Neuronal stem cell (in vitro differentiated cells): Measurements from ENCODE around the gene ZNF648.
"Not testable (repeated sequence)": the region's sequence is repeated elsewhere in the genome, so short reads cannot be mapped to it uniquely, and the experiment has no call there.

Experiments
- DNase-seq: peaks from one replicate; pipeline ENCODE4 v3.0.0-alpha.2; 2013; ENCODE audit warnings: low spot score
- H2AFZ ChIP-seq: one replicate; pipeline ENCODE4 v1.6.1; 2013; ENCODE audit warnings: mild to moderate bottlenecking, low read length, inconsistent platforms
- H2AK5ac ChIP-seq: 2 replicates; pipeline ENCODE4 v1.6.1; 2013; ENCODE audit warnings: low read depth, mild to moderate bottlenecking, inconsistent platforms, low read length, moderate library complexity, mixed read lengths
- H2BK120ac ChIP-seq: 2 replicates; pipeline ENCODE4 v1.6.1; 2013; ENCODE audit warnings: low read depth, mild to moderate bottlenecking, inconsistent platforms, low read length, moderate library complexity, mixed read lengths
- H2BK12ac ChIP-seq: one replicate; pipeline ENCODE4 v1.6.1; 2013; ENCODE audit warnings: low read length, inconsistent platforms
- H2BK15ac ChIP-seq: 2 replicates; pipeline ENCODE4 v1.6.1; 2013; ENCODE audit warnings: mild to moderate bottlenecking, low read length, inconsistent platforms, mixed read lengths
- H2BK5ac ChIP-seq: one replicate; pipeline ENCODE4 v1.6.1; 2013; ENCODE audit warnings: inconsistent platforms, mild to moderate bottlenecking, low read length, moderate library complexity
- H3K14ac ChIP-seq: one replicate; pipeline ENCODE4 v1.6.1; 2013; ENCODE audit warnings: low read length, inconsistent platforms
- H3K18ac ChIP-seq: 2 replicates; pipeline ENCODE4 v1.6.1; 2013; ENCODE audit warnings: low read length, inconsistent platforms
- H3K23ac ChIP-seq: 2 replicates; pipeline ENCODE4 v1.6.1; 2013; ENCODE audit warnings: low read depth, mild to moderate bottlenecking, mixed read lengths, low read length, inconsistent platforms; ENCODE audit not compliant: poor library complexity
- H3K27ac ChIP-seq: replicated peaks from 3 replicates; pipeline ENCODE4 v1.5.1; 2013; ENCODE audit warnings: low read length, inconsistent platforms
- H3K27me3 ChIP-seq, 3 experiments: 2 replicates each; pipeline ENCODE4 v1.6.1; 2013; ENCODE audit warnings: low read length in 3 of 3, mild to moderate bottlenecking in 2 of 3, inconsistent platforms in 1 of 3, low read depth in 1 of 3, mixed read lengths in 1 of 3, moderate library complexity in 1 of 3; ENCODE audit not compliant: control insufficient read depth in 3 of 3, insufficient read depth in 3 of 3
- H3K36me3 ChIP-seq, 2 donors: replicated peaks in 1 of 2; 2 replicates each; pipeline ENCODE4 v1.6.1; 2013; ENCODE audit warnings: low read length in 2 of 2; ENCODE audit not compliant: control insufficient read depth in 2 of 2, insufficient read depth in 2 of 2
- H3K4ac ChIP-seq: 2 replicates; pipeline ENCODE4 v1.6.1; 2013; ENCODE audit warnings: inconsistent platforms, mild to moderate bottlenecking, low read length, moderate library complexity
- H3K4me1 ChIP-seq, 2 donors: 1 replicate in 1 of 2; 2 replicates in 1 of 2; pipeline ENCODE4 v1.6.1; 2013; ENCODE audit warnings: low read length in 2 of 2, low read depth in 1 of 2; ENCODE audit not compliant: control insufficient read depth in 2 of 2, insufficient read depth in 1 of 2
- H3K4me2 ChIP-seq: one replicate; pipeline ENCODE4 v1.6.1; 2013; ENCODE audit warnings: mild to moderate bottlenecking, low read length, inconsistent platforms; ENCODE audit not compliant: insufficient read depth, poor library complexity, severe bottlenecking
- H3K4me3 ChIP-seq, 2 donors: 2 replicates each; pipeline ENCODE4 v1.5.1; 2013; ENCODE audit warnings: low read length in 2 of 2, mild to moderate bottlenecking in 2 of 2, inconsistent platforms in 1 of 2, moderate library complexity in 1 of 2
- H3K79me1 ChIP-seq: one replicate; pipeline ENCODE4 v1.6.1; 2013; ENCODE audit warnings: low read depth, mild to moderate bottlenecking, inconsistent platforms, low read length, moderate library complexity
- H3K9ac ChIP-seq: one replicate; pipeline ENCODE4 v1.6.1; 2013; ENCODE audit warnings: mild to moderate bottlenecking, low read depth, low read length, inconsistent platforms; ENCODE audit not compliant: poor library complexity
- H3K9me3 ChIP-seq, 2 donors: replicated peaks in 1 of 2; 2 replicates each; pipeline versions ENCODE3 to v1.6.1; 2013; ENCODE audit warnings: low read length in 2 of 2, mild to moderate bottlenecking in 2 of 2, inconsistent platforms in 1 of 2, low read depth in 1 of 2, mixed read lengths in 1 of 2, moderate library complexity in 1 of 2; ENCODE audit not compliant: control insufficient read depth in 2 of 2, insufficient read depth in 1 of 2
- H4K8ac ChIP-seq: one replicate; pipeline ENCODE4 v1.6.1; 2013; ENCODE audit warnings: low read depth, mild to moderate bottlenecking, inconsistent platforms, low read length, moderate library complexity
- H4K91ac ChIP-seq: one replicate; pipeline ENCODE4 v1.6.1; 2013; ENCODE audit warnings: low read length, low read depth, mild to moderate bottlenecking, inconsistent platforms; ENCODE audit not compliant: poor library complexity
- WGBS, 2 donors: extraction: QIAGEN DNeasy Blood & Tissue Kit; methylation state at CpG; one replicate each; pipeline ENCODE4 v1.1.7; 2013; ENCODE audit warnings: missing lambda C conversion rate in 2 of 2, mixed read lengths in 1 of 2; ENCODE audit not compliant: insufficient read length in 2 of 2, insufficient replicate concordance in 1 of 2; ENCODE audit errors: extremely low coverage in 2 of 2; 5-methylcytosine and 5-hydroxymethylcytosine counted together

ZNF648 gene

GRCh38 chr1:182045481-182045880 lies 16.0 kb downstream of the ZNF648 start:
- H3K23ac ChIP-seq, DNase-seq, H3K18ac ChIP-seq, H3K9me3 ChIP-seq, H3K14ac ChIP-seq, H3K9ac ChIP-seq, H2BK12ac ChIP-seq, H3K27me3 ChIP-seq, H2AFZ ChIP-seq, H2AK5ac ChIP-seq, H3K27ac ChIP-seq, H3K4ac ChIP-seq, H4K91ac ChIP-seq, H4K8ac ChIP-seq, H3K4me1 ChIP-seq, H3K4me2 ChIP-seq, H2BK5ac ChIP-seq, H3K4me3 ChIP-seq, H3K36me3 ChIP-seq, H2BK15ac ChIP-seq, H2BK120ac ChIP-seq, H3K79me1 ChIP-seq: not testable (repeated sequence)
- WGBS, 2 donors, result no CpG with 5 or more reads among the region's 8 CpGs

- Histone ChIP-seq H3K9ac (no peak overlapping the region), H2BK5ac (no peak overlapping the region), H2AK5ac (no peak overlapping the region), H2BK15ac (no peak overlapping the region), H3K36me3 (no peaks in the 10 kb centered on the region), H3K18ac (no peak overlapping the region), H2BK12ac (no peak overlapping the region), H4K91ac (no peak overlapping the region), H3K27me3 (no peaks in the 10 kb centered on the region), H3K23ac (no peak overlapping the region), H2AFZ (no peak overlapping the region), H3K14ac (no peak overlapping the region), H4K8ac (no peak overlapping the region), H3K9me3 (peaks cover 5 to 8% of the 10 kb centered on the region in 2 donors), H3K27ac (no peak overlapping the region), H2BK120ac (no peak overlapping the region), H3K4me2 (no peak overlapping the region), H3K79me1 (no peaks in the 10 kb centered on the region), H3K4me3 (no peak overlapping the region), H3K4ac (no peak overlapping the region), H3K4me1 (no peaks in the 10 kb centered on the region)
- no CpG with 5 or more reads among the region's 3 CpGs for WGBS, 2 donors
- DNase-seq, result no peak
These were observed 19.9 kb downstream of the ZNF648 start for GRCh38 chr1:182041615-182042014.

- H3K4me3 ChIP-seq, result no peak overlapping the region
- H3K4ac ChIP-seq, result no peak overlapping the region
- no peak overlapping the region for H2BK120ac ChIP-seq
- no peak overlapping the region for H3K23ac ChIP-seq
- no peaks in the 10 kb centered on the region for H3K36me3 ChIP-seq
- no peaks in the 10 kb centered on the region for H3K27me3 ChIP-seq
- H4K91ac ChIP-seq, result no peak overlapping the region
- H3K9ac ChIP-seq, result no peak overlapping the region
- no peaks in the 10 kb centered on the region for H3K4me1 ChIP-seq
- H3K79me1 ChIP-seq, result no peaks in the 10 kb centered on the region
- H3K14ac ChIP-seq, result no peak overlapping the region
- no CpG with 5 or more reads among the region's 2 CpGs for WGBS, 2 donors
- no peak overlapping the region for H3K18ac ChIP-seq
- DNase-seq, result no peak
- H4K8ac ChIP-seq, result no peak overlapping the region
- no peak overlapping the region for H2AK5ac ChIP-seq
- H2BK15ac ChIP-seq, result no peak overlapping the region
- no peak overlapping the region for H2BK12ac ChIP-seq
- no peak overlapping the region for H3K4me2 ChIP-seq
- H2BK5ac ChIP-seq, result no peak overlapping the region
- no peak overlapping the region for H2AFZ ChIP-seq
- H3K27ac ChIP-seq, result no peak overlapping the region
- peaks cover 5 to 8% of the 10 kb centered on the region in 2 donors for H3K9me3 ChIP-seq
These were observed 23.3 kb downstream of the ZNF648 start for GRCh38 chr1:182038220-182038619.

DNA sequence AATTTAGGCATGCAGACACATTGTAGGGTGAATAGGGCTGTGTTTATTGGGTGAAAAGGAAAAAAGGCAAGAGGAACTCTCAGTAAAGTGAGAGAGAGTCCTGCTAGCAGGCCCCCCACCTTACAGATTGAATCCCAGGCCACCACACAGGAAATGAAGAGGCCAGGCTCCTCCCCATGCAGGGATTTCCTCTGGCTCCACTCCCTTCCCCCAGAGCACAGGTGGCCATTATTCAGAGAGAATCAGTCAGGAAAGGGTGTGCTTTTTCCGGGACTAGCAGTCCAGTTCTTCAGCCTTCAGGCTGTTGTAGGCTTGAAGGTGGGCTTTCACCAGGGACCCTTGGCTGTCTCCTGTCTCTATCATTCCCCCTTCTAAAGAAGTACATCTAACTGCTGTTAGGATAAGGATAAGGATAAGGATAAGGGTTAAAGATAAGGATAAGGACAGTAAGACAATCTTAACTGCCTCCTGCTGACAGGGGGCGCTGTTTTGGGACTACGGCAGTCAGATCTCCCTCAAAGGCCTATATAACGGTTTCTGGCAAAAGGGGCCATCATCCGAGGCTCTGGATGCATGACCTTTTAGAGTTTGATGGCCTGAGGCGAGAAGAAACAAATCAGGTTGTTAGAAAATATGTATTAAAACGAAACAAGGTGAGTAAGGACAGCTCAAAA lies 26.3 kb downstream of the ZNF648 start:
- Histone ChIP-seq H3K4me3 (no peak overlapping the region), H3K4me2 (no peak overlapping the region), H2BK120ac (no peak overlapping the region), H4K8ac (no peak overlapping the region), H3K9ac (no peak overlapping the region), H2AFZ (peak overlapping the region; percentile 82), H3K9me3 (peaks cover 3 to 8% of the 10 kb centered on the region in 2 donors), H3K4ac (no peak overlapping the region), H3K79me1 (no peaks in the 10 kb centered on the region), H3K23ac (no peak overlapping the region), H3K36me3 (no peaks in the 10 kb centered on the region), H3K27ac (no peak overlapping the region), H2BK15ac (no peak overlapping the region), H2BK12ac (no peak overlapping the region), H3K18ac (no peak overlapping the region), H3K4me1 (peaks cover 0 to under 1% of the 10 kb centered on the region in 2 donors), H2AK5ac (no peak overlapping the region), H2BK5ac (no peak overlapping the region), H4K91ac (no peak overlapping the region), H3K27me3 (no peaks in the 10 kb centered on the region), H3K14ac (no peak overlapping the region)
- no CpG with 5 or more reads among the region's 7 CpGs for WGBS, 2 donors
- no peak for DNase-seq
